Upper lobe of right lung (tissue), 1 donor: ENCODE data around the gene MAD2L2. TPM values are rescaled to one million over a fixed set of nuclear protein-coding genes. Genes with fewer than 3 reads are reported as not detected.

Source experiments
- ATAC-seq: fragments of 200-7000 bp; cut with Tn5 transposase; one replicate; pipeline ENCODE4 v1.9.1; 2020; ENCODE audit warnings: mild to moderate bottlenecking, moderate library complexity
- DNase-seq: peaks from one replicate; pipeline ENCODE4 v3.0.0-alpha.2; 2020
- H3K27ac ChIP-seq: fragments of 200-600 bp; one replicate; pipeline ENCODE4 v1.8.0; 2022
- H3K27me3 ChIP-seq: fragments of 200-600 bp; one replicate; pipeline ENCODE4 v1.8.0; 2022; ENCODE audit warnings: mild to moderate bottlenecking
- H3K36me3 ChIP-seq: fragments of 200-600 bp; one replicate; pipeline ENCODE4 v1.8.0; 2022
- H3K4me1 ChIP-seq: fragments of 200-600 bp; one replicate; pipeline ENCODE4 v1.8.0; 2022
- H3K4me3 ChIP-seq: fragments of 200-600 bp; one replicate; pipeline ENCODE4 v1.8.0; 2022; ENCODE audit warnings: mild to moderate bottlenecking
- H3K9me3 ChIP-seq: fragments of 200-600 bp; one replicate; pipeline ENCODE4 v1.8.0; 2022
- CTCF ChIP-seq: fragments of 200-600 bp; IDR thresholded peaks from one replicate; pipeline ENCODE4 v1.8.0; 2022; ENCODE audit warnings: antibody characterized with exemption
- intact Hi-C: fragments of 100-400 bp; cut with DNase I; formaldehyde crosslinking; loops from one replicate; pipeline ENCODE4 v1.11.0; 2022
- total RNA-seq: library from RNA; stranded (reverse); fragmentation: NEBNext Ultra II Directional; extraction: Animal tissue kit (Norgen Biotek cat#: 25700); gene quantifications from one replicate; pipeline ENCODE4 v1.2.1, GENCODE V29; 2021
- donor health status: DM: no; HTN: yes; CAD: no; lungs with severe emphysema.

The MAD2L2 gene
- total RNA-seq, 1 donor from 2014 or later: 23.5 TPM

GRCh38 chr1:11654137-11654938 is 26.6 kb downstream of the MAD2L2 start, which contains the start of the genes FBXO2 and FBXO44:
Gene FBXO2, minus strand, starts transcription at chr1:11654429. Its CDS starts 89 bp downstream, at chr1:11654340.
Gene FBXO44, plus strand, starts transcription at chr1:11654877. Its CDS starts 959 bp downstream, at chr1:11655836.
- H3K27ac ChIP-seq: peak within 1 kb of the TSS; percentile 42

GRCh38 chr1:11653861-11654136 is 27.1 kb downstream of the MAD2L2 start:
- DNase-seq: no peak
- Histone ChIP-seq H3K27ac (peak overlapping the region; percentile 42), H3K4me1 (peaks cover 28% of the 10 kb centered on the region), H3K27me3 (no peaks in the 10 kb centered on the region), H3K9me3 (no peaks in the 10 kb centered on the region), H3K36me3 (peaks cover 12% of the 10 kb centered on the region), H3K4me3 (peak overlapping the region; percentile 57)
- intact Hi-C loops: loop anchor here (5.0 kb wide), 1 partner anchor 69 kb away; no protein-coding TSS in a partner anchor
- ATAC-seq: no peak
- TF ChIP-seq CTCF: no peak

More at GRCh38 chr1:11654137-11654938, 26.6 kb downstream of the MAD2L2 start, which contains the start of the genes FBXO2 and FBXO44:
- H3K9me3 ChIP-seq: no peaks in the 10 kb centered on the region
- intact Hi-C loops: loop anchor here (5.0 kb wide), 1 partner anchor 68 kb away; no protein-coding TSS in a partner anchor
- H3K4me3 ChIP-seq: peak within 1 kb of the TSS; percentile 57
- DNase-seq: peak; percentile 86
- peaks cover 12% of the 10 kb centered on the region for H3K36me3 ChIP-seq
- TF ChIP-seq CTCF: no peak
- peaks cover 25% of the 10 kb centered on the region for H3K4me1 ChIP-seq
- peak; percentile 81 for ATAC-seq
- no peaks in the 10 kb centered on the region for H3K27me3 ChIP-seq

- no peak overlapping the region for H3K4me3 ChIP-seq
- H3K9me3 ChIP-seq: no peaks in the 10 kb centered on the region
- H3K36me3 ChIP-seq: peaks cover 12% of the 10 kb centered on the region
- no peak for TF ChIP-seq CTCF
- peaks cover 31% of the 10 kb centered on the region for H3K4me1 ChIP-seq
- no peak for ATAC-seq
- no peak overlapping the region for H3K27ac ChIP-seq
- H3K27me3 ChIP-seq: no peaks in the 10 kb centered on the region
- intact Hi-C loops: loop anchor here (5.0 kb wide), 1 partner anchor 69 kb away; no protein-coding TSS in a partner anchor
- no peak for DNase-seq
Observed at GRCh38 chr1:11653101-11653860, 27.7 kb downstream of the MAD2L2 start.

- Histone ChIP-seq H3K27ac (no peak overlapping the region), H3K27me3 (no peaks in the 10 kb centered on the region)
- intact Hi-C loops: loop anchor here (5.0 kb wide), 1 partner anchor 70 kb away; no protein-coding TSS in a partner anchor
Observed at GRCh38 chr1:11652203-11652780, 28.7 kb downstream of the MAD2L2 start.

More at GRCh38 chr1:11652203-11652780, 28.7 kb downstream of the MAD2L2 start:
- no peak for ATAC-seq
- no peak for DNase-seq
- TF ChIP-seq CTCF: no peak
- no peak overlapping the region for H3K4me3 ChIP-seq
- peaks cover 8% of the 10 kb centered on the region for H3K36me3 ChIP-seq
- H3K9me3 ChIP-seq: no peaks in the 10 kb centered on the region
- H3K4me1 ChIP-seq: peaks cover 31% of the 10 kb centered on the region
